ENCODE data around the gene RNF4. TPM values are rescaled to one million over a fixed set of nuclear protein-coding genes. Genes with fewer than 3 reads are reported as not detected.
A peak's percentile ranks its signal among the peaks of the same experiment; 100 is the strongest.

The RNF4 gene
- total and polyA plus RNA-seq, 8 donors, result 11.7 to 30.3 (median 23.3) TPM

DNA sequence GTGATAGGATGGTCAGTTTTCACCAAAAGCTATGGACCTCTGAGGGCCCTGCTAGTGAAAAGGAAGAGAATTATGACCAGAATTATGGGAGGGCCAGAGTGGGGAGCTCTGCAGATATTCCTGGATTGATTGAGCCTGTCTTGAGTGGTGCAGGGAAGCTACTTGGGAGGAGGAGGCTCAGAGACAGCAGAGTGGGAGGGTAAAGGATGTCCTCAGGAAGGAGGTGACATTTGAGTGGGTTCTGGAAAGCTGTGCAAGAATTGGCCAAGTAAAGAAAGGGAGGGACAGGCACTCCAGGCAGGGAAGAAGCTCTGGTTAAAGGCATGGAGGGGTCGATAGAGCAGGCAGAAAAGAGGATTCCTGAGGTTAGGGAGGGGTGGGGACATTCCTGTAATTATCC is 24.1 kb downstream of the RNF4 start:
- no peaks in the 10 kb centered on the region for H3K27me3 ChIP-seq
- H3K27ac ChIP-seq, result no peak overlapping the region
- intact Hi-C loops (cut with DNase I), result no loop called here
- no peak for DNase-seq
- FAIRE-seq, result no peak
- H3K36me3 ChIP-seq, result peaks cover 0 to 21% (median 4%) of the 10 kb centered on the region in 3 donors
- H3K4me1 ChIP-seq, result peaks cover 0 to 13% (median 5%) of the 10 kb centered on the region in 3 donors
- no peak for ATAC-seq
- TF ChIP-seq, protein P1, sequence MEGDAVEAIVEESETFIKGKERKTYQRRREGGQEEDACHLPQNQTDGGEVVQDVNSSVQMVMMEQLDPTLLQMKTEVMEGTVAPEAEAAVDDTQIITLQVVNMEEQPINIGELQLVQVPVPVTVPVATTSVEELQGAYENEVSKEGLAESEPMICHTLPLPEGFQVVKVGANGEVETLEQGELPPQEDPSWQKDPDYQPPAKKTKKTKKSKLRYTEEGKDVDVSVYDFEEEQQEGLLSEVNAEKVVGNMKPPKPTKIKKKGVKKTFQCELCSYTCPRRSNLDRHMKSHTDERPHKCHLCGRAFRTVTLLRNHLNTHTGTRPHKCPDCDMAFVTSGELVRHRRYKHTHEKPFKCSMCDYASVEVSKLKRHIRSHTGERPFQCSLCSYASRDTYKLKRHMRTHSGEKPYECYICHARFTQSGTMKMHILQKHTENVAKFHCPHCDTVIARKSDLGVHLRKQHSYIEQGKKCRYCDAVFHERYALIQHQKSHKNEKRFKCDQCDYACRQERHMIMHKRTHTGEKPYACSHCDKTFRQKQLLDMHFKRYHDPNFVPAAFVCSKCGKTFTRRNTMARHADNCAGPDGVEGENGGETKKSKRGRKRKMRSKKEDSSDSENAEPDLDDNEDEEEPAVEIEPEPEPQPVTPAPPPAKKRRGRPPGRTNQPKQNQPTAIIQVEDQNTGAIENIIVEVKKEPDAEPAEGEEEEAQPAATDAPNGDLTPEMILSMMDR (IDR thresholded peaks at IDR 0.05), result no peak
- no peak overlapping the region for H3K4me3 ChIP-seq
- no peaks in the 10 kb centered on the region for H3K9me3 ChIP-seq
- 75 to 88% methylated on average over 1 of the region's 1 CpG for WGBS, 2 donors

DNA sequence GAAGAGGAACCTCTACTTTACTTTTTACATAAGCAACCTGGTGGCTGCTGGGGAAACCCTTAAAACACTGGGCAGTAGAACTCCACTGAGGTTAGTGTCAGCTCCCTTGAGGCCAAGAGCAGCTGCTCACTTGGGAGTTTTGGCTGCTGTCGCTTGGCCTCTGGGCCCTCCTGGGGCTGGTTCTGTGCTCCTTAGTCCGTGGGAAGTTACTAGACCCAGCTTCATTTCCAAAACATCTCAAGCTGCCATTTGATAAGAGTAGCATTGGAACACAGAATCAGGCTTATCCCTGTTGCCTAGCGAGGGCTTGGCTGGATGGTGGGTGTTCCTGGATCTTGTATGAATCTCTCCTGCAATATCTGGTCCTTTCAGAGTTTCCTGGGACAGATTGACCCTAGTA is 26.1 kb downstream of the RNF4 start:
- Histone ChIP-seq H3K4me1 (peaks cover 0 to 13% (median 5%) of the 10 kb centered on the region in 3 donors), H3K9me3 (no peaks in the 10 kb centered on the region), H3K36me3 (peaks cover 0 to 39% (median 4%) of the 10 kb centered on the region in 3 donors), H3K27ac (peak overlapping the region in 1 of 4 donors; percentile 52), H3K27me3 (no peaks in the 10 kb centered on the region), H3K4me3 (no peak overlapping the region)
- peak in 2 of 4 donors; percentile 11 to 36 for ATAC-seq
- no peak for FAIRE-seq
- intact Hi-C loops (cut with DNase I), result no loop called here
- DNase-seq, result no peak
- TF ChIP-seq, protein P1 (IDR thresholded peaks at IDR 0.05), result no peak
- WGBS, 2 donors, result 73 to 76% methylated on average over 3 of the region's 3 CpGs

DNA sequence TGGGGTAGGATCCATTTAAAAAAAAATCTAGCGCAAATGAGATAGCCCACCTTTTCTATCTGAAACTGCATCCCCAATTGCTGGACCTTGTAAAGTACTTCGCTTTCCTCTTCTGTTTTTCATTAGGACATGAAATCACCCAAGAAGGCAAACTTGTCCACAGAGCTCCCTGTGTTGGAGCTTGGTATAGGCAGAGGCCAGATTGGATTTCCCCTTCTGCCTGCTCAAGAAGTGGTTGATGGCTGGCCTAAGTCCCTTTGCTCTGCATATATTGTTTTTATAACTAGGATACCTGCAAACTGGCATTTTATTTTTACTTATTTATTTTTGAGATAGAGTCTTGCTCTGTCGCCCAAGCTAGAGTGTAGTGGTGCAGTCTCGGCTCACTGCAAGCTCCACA is 28.4 kb downstream of the RNF4 start:
- FAIRE-seq (no peak), DNase-seq (no peak), ATAC-seq (no peak)
- Histone ChIP-seq H3K36me3 (peaks cover 7 to 49% (median 7%) of the 10 kb centered on the region in 3 donors), H3K4me3 (no peak overlapping the region), H3K27me3 (no peaks in the 10 kb centered on the region), H3K9me3 (no peaks in the 10 kb centered on the region), H3K27ac (no peak overlapping the region), H3K4me1 (peaks cover 0 to 13% (median 5%) of the 10 kb centered on the region in 3 donors)
- TF ChIP-seq, protein P1 (IDR thresholded peaks at IDR 0.05), result no peak
- 96 to 97% methylated on average over 4 of the region's 4 CpGs for WGBS, 2 donors
- intact Hi-C loops (cut with DNase I), result no loop called here

- WGBS, 2 donors, result 92 to 94% methylated on average over 9 of the region's 9 CpGs
- FAIRE-seq (no peak), ATAC-seq (peak in 2 of 4 donors; percentile 58 to 68), DNase-seq (no peak)
- intact Hi-C loops (cut with DNase I), result no loop called here
- Histone ChIP-seq H3K27ac (no peak overlapping the region), H3K9me3 (no peaks in the 10 kb centered on the region), H3K27me3 (no peaks in the 10 kb centered on the region), H3K4me1 (peaks cover 0 to 13% (median 5%) of the 10 kb centered on the region in 3 donors), H3K36me3 (peaks cover 7 to 49% (median 7%) of the 10 kb centered on the region in 3 donors), H3K4me3 (no peak overlapping the region)
- TF ChIP-seq, protein P1 (IDR thresholded peaks at IDR 0.05), result no peak
These were observed 29.0 kb downstream of the RNF4 start for GRCh38 chr4:2497931-2498330.

DNA sequence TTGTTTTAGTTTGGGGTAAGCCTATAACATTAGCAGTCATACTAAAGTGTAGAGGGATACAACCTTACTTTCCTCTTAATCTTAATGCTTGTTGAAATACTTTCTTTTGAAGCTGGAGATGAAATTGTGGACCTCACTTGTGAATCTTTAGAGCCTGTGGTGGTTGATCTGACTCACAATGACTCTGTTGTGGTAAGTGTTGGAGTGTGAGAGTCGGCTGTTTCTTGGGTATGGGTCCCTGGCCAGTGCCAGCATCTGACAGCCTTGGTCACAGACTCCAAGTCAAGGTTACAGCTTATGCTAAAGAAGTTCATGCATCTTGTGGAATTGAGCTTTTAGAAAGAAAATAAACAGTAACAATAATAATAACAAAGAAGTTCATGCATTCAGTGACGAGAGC is 31.6 kb downstream of the RNF4 start:
- Histone ChIP-seq H3K27me3 (no peaks in the 10 kb centered on the region), H3K4me1 (peaks cover 0 to 2% (median 0%) of the 10 kb centered on the region in 3 donors), H3K36me3 (peaks cover 7 to 49% (median 7%) of the 10 kb centered on the region in 3 donors), H3K9me3 (no peaks in the 10 kb centered on the region), H3K27ac (no peak overlapping the region), H3K4me3 (no peak overlapping the region)
- 90 to 92% methylated on average over 2 of the region's 2 CpGs for WGBS, 2 donors
- ATAC-seq (no peak), FAIRE-seq (no peak), DNase-seq (no peak)
- intact Hi-C loops (cut with DNase I), result no loop called here
- TF ChIP-seq, protein P1 (IDR thresholded peaks at IDR 0.05), result no peak

All from pancreas (tissue), 10 donors.